K562 (cell line): Measurements from ENCODE around the gene TEX54. TPM values are rescaled to one million over a fixed set of nuclear protein-coding genes. Genes with fewer than 3 reads are reported as not detected.

Experiments used
- CBX5 ChIP-seq: IDR thresholded peaks from 2 replicates; pipeline ENCODE4 v1.6.1; 2014; ENCODE audit warnings: low read depth, borderline replicate concordance
- ELF1 ChIP-seq: fragments of 200-800 bp; sonication (Bioruptor generic); IDR thresholded peaks from 2 replicates; pipeline ENCODE4 v1.6.1; 2016; ENCODE audit warnings: missing genetic modification characterization, missing compliant biosample characterization
- EZH2 ChIP-seq: IDR thresholded peaks from 2 replicates; pipeline ENCODE4 v1.6.1; 2012; ENCODE audit warnings: low read depth, mild to moderate bottlenecking, inconsistent platforms, low read length, borderline replicate concordance
- FOXP4 ChIP-seq: sonication (generic); formaldehyde crosslinking; IDR thresholded peaks from 2 replicates; pipeline ENCODE4 v1.8.0; 2022; ENCODE audit warnings: mild to moderate bottlenecking, missing genetic modification reagents, borderline replicate concordance
- HINFP ChIP-seq: fragments of 450-650 bp; conservative IDR thresholded peaks from 2 replicates; pipeline ENCODE4 v1.6.1; 2016; ENCODE audit warnings: missing genetic modification characterization, low read depth, mild to moderate bottlenecking, control low read depth, missing compliant biosample characterization
- SIN3A ChIP-seq, 2 experiments: fragments of 150-350 bp in 1 of 2; IDR thresholded peaks; 2 replicates each; pipeline ENCODE4 v1.6.1; 2011 to 2016; ENCODE audit warnings: borderline replicate concordance in 2 of 2, low read depth in 2 of 2, low read length in 2 of 2, mild to moderate bottlenecking in 2 of 2, moderate library complexity in 2 of 2; ENCODE audit not compliant: control insufficient read depth in 1 of 2
- SMARCE1 ChIP-seq: fragments of 450-650 bp; IDR thresholded peaks from 2 replicates; pipeline ENCODE4 v1.7.1; 2016; ENCODE audit warnings: mild to moderate bottlenecking
- TAF1 ChIP-seq: IDR thresholded peaks from 2 replicates; pipeline ENCODE4 v1.6.1; 2011; ENCODE audit warnings: mild to moderate bottlenecking, low read length, moderate library complexity; ENCODE audit not compliant: insufficient read depth, control insufficient read depth, severe bottlenecking; ENCODE audit errors: extremely low read depth
- TARDBP ChIP-seq: fragments of 450-650 bp; IDR thresholded peaks from 2 replicates; pipeline ENCODE4 v1.6.1; 2016
- ZNF232 ChIP-seq: sonication (generic); formaldehyde crosslinking; IDR thresholded peaks from 2 replicates; pipeline ENCODE4 v1.8.0; 2022; ENCODE audit warnings: mild to moderate bottlenecking, missing genetic modification reagents
- ZNF384 ChIP-seq: IDR thresholded peaks from 2 replicates; pipeline ENCODE4 v1.6.1; 2012; ENCODE audit warnings: low read depth, low read length, improper control_type of control experiment
- ZNF79 ChIP-seq: fragments of 250-450 bp; sonication (Bioruptor Pico); IDR thresholded peaks from 2 replicates; pipeline ENCODE4 v1.4.0; 2020; ENCODE audit warnings: low read depth, mild to moderate bottlenecking, moderate library complexity
- polyA plus RNA-seq, 8 experiments: library from polyadenylated mRNA; depleted of rRNA in 4 of 8; stranded (reverse) in 5 of 8; unstranded in 3 of 8; fragments of >200 nt; fragmentation: Nextera tagmentation in 2 of 8; fragmentation: Illumina TruSeq in 1 of 8; extraction: Ambion mirVana in 2 of 8; extraction: Trizol in 1 of 8; gene quantifications; 2 replicates each; pipeline versions ENCODE4 v1.2.1 to v1.2.3, GENCODE V29; 2011 to 2014; ENCODE audit warnings: inconsistent platforms in 1 of 8, missing spikeins in 1 of 8
- total RNA-seq, 7 experiments: library from RNA; depleted of rRNA in 6 of 7; stranded (reverse); fragments of >200 nt in 6 of 7; fragmentation: Illumina TruSeq in 2 of 7; extraction: Trizol in 2 of 7; gene quantifications; 2 replicates each; pipeline versions ENCODE4 v1.2.1 to v1.2.3, GENCODE V29; 2011 to 2021; ENCODE audit warnings: low replicate concordance in 1 of 7
- TF ChIP-seq, protein P1 (sequence below): fragments of 250-450 bp; sonication (Bioruptor Pico); IDR thresholded peaks from 2 replicates; pipeline ENCODE4 v1.8.0; 2022; ENCODE audit warnings: inconsistent platforms
- TF ChIP-seq, protein P2 (sequence below): fragments of 250-450 bp; sonication (Bioruptor Pico); IDR thresholded peaks from 2 replicates; pipeline ENCODE4 v1.4.0; 2020; ENCODE audit warnings: mild to moderate bottlenecking, moderate library complexity

The TEX54 gene
- total and polyA plus RNA-seq, 9 of the 15 experiments (the other 6 are each of a cell fraction or from before 2014, with no cell fraction given): not detected

GRCh38 chr11:62855571-62856332 lies 23.1 kb upstream of the TEX54 start (continued):
- TF ChIP-seq SMARCE1 (peak; percentile 8; the same call in 1 of the 2 replicates), ZNF79 (0 out of 2 replicates have a peak, but pooled peaks have one; percentile 33), TARDBP (no peak), ELF1 (tag) (no peak), CBX5 (no peak), ZNF384 (0 out of 2 replicates have a peak, but pooled peaks have one; percentile 2), HINFP (no peak), SIN3A (IDR thresholded peaks at IDR 0.05; ENCODE audit: borderline replicate concordance in 2 of 2, control insufficient read depth in 1 of 2, low read depth in 2 of 2, low read length in 2 of 2) (peak; percentile 80 to 87), FOXP4 (peak; percentile 84; the same call in 1 of the 2 replicates), EZH2 (no peak), ZNF232 (0 out of 2 replicates have a peak, but pooled peaks have one; percentile 80), TAF1 (peak; percentile 100)
- TF ChIP-seq, protein P1, sequence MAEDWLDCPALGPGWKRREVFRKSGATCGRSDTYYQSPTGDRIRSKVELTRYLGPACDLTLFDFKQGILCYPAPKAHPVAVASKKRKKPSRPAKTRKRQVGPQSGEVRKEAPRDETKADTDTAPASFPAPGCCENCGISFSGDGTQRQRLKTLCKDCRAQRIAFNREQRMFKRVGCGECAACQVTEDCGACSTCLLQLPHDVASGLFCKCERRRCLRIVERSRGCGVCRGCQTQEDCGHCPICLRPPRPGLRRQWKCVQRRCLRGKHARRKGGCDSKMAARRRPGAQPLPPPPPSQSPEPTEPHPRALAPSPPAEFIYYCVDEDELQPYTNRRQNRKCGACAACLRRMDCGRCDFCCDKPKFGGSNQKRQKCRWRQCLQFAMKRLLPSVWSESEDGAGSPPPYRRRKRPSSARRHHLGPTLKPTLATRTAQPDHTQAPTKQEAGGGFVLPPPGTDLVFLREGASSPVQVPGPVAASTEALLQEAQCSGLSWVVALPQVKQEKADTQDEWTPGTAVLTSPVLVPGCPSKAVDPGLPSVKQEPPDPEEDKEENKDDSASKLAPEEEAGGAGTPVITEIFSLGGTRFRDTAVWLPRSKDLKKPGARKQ (CRISPR knock-in tag): no peak
- TF ChIP-seq, protein P2, sequence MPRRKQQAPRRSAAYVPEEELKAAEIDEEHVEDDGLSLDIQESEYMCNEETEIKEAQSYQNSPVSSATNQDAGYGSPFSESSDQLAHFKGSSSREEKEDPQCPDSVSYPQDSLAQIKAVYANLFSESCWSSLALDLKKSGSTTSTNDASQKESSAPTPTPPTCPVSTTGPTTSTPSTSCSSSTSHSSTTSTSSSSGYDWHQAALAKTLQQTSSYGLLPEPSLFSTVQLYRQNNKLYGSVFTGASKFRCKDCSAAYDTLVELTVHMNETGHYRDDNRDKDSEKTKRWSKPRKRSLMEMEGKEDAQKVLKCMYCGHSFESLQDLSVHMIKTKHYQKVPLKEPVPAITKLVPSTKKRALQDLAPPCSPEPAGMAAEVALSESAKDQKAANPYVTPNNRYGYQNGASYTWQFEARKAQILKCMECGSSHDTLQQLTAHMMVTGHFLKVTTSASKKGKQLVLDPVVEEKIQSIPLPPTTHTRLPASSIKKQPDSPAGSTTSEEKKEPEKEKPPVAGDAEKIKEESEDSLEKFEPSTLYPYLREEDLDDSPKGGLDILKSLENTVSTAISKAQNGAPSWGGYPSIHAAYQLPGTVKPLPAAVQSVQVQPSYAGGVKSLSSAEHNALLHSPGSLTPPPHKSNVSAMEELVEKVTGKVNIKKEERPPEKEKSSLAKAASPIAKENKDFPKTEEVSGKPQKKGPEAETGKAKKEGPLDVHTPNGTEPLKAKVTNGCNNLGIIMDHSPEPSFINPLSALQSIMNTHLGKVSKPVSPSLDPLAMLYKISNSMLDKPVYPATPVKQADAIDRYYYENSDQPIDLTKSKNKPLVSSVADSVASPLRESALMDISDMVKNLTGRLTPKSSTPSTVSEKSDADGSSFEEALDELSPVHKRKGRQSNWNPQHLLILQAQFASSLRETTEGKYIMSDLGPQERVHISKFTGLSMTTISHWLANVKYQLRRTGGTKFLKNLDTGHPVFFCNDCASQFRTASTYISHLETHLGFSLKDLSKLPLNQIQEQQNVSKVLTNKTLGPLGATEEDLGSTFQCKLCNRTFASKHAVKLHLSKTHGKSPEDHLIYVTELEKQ (CRISPR knock-in tag): no peak
